ENCODE results near the gene AGR3. TPM values are rescaled to one million over a fixed set of nuclear protein-coding genes. Genes with fewer than 3 reads are reported as not detected.

AGR3 gene
- total RNA-seq, 2 donors from 2014 or later, result not detected

- DNase-seq (ENCODE audit: low spot score), result no peak
- intact Hi-C loops (cut with DNase I), result no loop called here
Observed at GRCh38 chr7:16840094-16840493, 41.7 kb downstream of the AGR3 start.

GRCh38 chr7:16839646-16840045 is 42.1 kb downstream of the AGR3 start:
- intact Hi-C loops (cut with DNase I), result no loop called here
- DNase-seq (ENCODE audit: low spot score), result no peak

- intact Hi-C loops (cut with DNase I), result no loop called here
- no peak for DNase-seq (ENCODE audit: low spot score)
Observed at GRCh38 chr7:16838891-16839290, 42.9 kb downstream of the AGR3 start.

- DNase-seq (ENCODE audit: low spot score), result no peak
- intact Hi-C loops (cut with DNase I), result no loop called here
Observed at GRCh38 chr7:16838386-16838785, 43.4 kb downstream of the AGR3 start.

GRCh38 chr7:16836481-16836880 is 45.3 kb downstream of the AGR3 start:
- DNase-seq (ENCODE audit: low spot score), result no peak
- intact Hi-C loops (cut with DNase I), result no loop called here

- intact Hi-C loops (cut with DNase I), result no loop called here
- no peak for DNase-seq (ENCODE audit: low spot score)
Observed at GRCh38 chr7:16833373-16833772, 48.4 kb downstream of the AGR3 start.

GRCh38 chr7:16826060-16826459 is 55.7 kb downstream of the AGR3 start:
- intact Hi-C loops (cut with DNase I), result no loop called here
- no peak for DNase-seq (ENCODE audit: low spot score)

GRCh38 chr7:16822029-16822428 is 59.8 kb downstream of the AGR3 start:
- intact Hi-C loops (cut with DNase I), result no loop called here
- DNase-seq (ENCODE audit: low spot score), result no peak

GRCh38 chr7:16818732-16819131 is 63.1 kb downstream of the AGR3 start:
- no peak for DNase-seq (ENCODE audit: low spot score)
- intact Hi-C loops (cut with DNase I), result no loop called here

GRCh38 chr7:16817536-16817935 is 64.2 kb downstream of the AGR3 start:
- no peak for DNase-seq (ENCODE audit: low spot score)
- intact Hi-C loops (cut with DNase I), result no loop called here

GRCh38 chr7:16816824-16817223 is 65.0 kb downstream of the AGR3 start:
- intact Hi-C loops (cut with DNase I), result no loop called here
- no peak for DNase-seq (ENCODE audit: low spot score)

- DNase-seq (ENCODE audit: low spot score), result no peak
- intact Hi-C loops (cut with DNase I), result no loop called here
Observed at GRCh38 chr7:16815001-16815400, 66.8 kb downstream of the AGR3 start.

GRCh38 chr7:16813232-16813616 is 68.6 kb downstream of the AGR3 start:
- DNase-seq (ENCODE audit: low spot score), result no peak
- intact Hi-C loops (cut with DNase I), result no loop called here

- intact Hi-C loops (cut with DNase I), result no loop called here
- DNase-seq (ENCODE audit: low spot score), result no peak
Observed at GRCh38 chr7:16812542-16813231, 69.1 kb downstream of the AGR3 start.

GRCh38 chr7:16811551-16811950 is 70.2 kb downstream of the AGR3 start:
- no peak for DNase-seq (ENCODE audit: low spot score)
- intact Hi-C loops (cut with DNase I), result no loop called here

- intact Hi-C loops (cut with DNase I), result no loop called here
- no peak for DNase-seq (ENCODE audit: low spot score)
Observed at GRCh38 chr7:16810573-16810972, 71.2 kb downstream of the AGR3 start.

GRCh38 chr7:16810112-16810511 is 71.7 kb downstream of the AGR3 start:
- DNase-seq (ENCODE audit: low spot score), result no peak
- intact Hi-C loops (cut with DNase I), result no loop called here

Other genes starting within 250 kb of the AGR3 start
- 10 to 100 TPM; 14.6 to 14.8 TPM for gene ANKMY2, start 236.2 kb downstream of the AGR3 start, total RNA-seq
- gene BZW2, start 235.8 kb downstream of the AGR3 start, total RNA-seq, result 10 to 100 TPM; 25.1 to 31.3 TPM
- gene TSPAN13, start 128.2 kb downstream of the AGR3 start, total RNA-seq, result 1 to 10 TPM; 7.8 to 8.5 TPM
- gene AGR2, start 77.0 kb downstream of the AGR3 start, total RNA-seq, result not detected

Data from posterior vena cava (tissue), 2 donors.